Fibroblast of the aortic adventitia (primary cell): Measurements from ENCODE around the gene LOXL4. TPM values are rescaled to one million over a fixed set of nuclear protein-coding genes. Genes with fewer than 3 reads are reported as not detected.
A peak's percentile ranks its signal among the peaks of the same experiment; 100 is the strongest.
"Not testable (repeated sequence)": the region's sequence is repeated elsewhere in the genome, so short reads cannot be mapped to it uniquely, and the experiment has no call there.

Experiments used
- DNase-seq: peaks from one replicate; pipeline ENCODE4 v3.0.0-alpha.2; 2010; ENCODE audit warnings: low read depth
- H3K4me3 ChIP-seq: 2 replicates; pipeline ENCODE4 v1.5.1; 2011; ENCODE audit warnings: low read depth, mild to moderate bottlenecking, control low read depth, low read length, moderate library complexity
- CTCF ChIP-seq: IDR thresholded peaks from 2 replicates; pipeline ENCODE4 v1.5.1; 2011; ENCODE audit warnings: mild to moderate bottlenecking, low read length, control low read depth, inconsistent platforms; ENCODE audit not compliant: insufficient read depth
- total RNA-seq: library from RNA; depleted of rRNA; stranded (reverse); fragments of >200 nt; gene quantifications from 2 replicates; pipeline ENCODE4 v1.2.3, GENCODE V29; 2012; ENCODE audit warnings: low replicate concordance

LOXL4 gene
- total RNA-seq, 1 donor = 62.5 TPM

GRCh38 chr10:98238391-98238790 lies 29.6 kb downstream of the LOXL4 start:
- DNase-seq = no peak
- H3K4me3 ChIP-seq = no peak overlapping the region
- no peak for TF ChIP-seq CTCF

- no peak for DNase-seq
- no peak for TF ChIP-seq CTCF
- H3K4me3 ChIP-seq = no peak overlapping the region
These were observed 31.1 kb downstream of the LOXL4 start for GRCh38 chr10:98236862-98237261.

- no peak overlapping the region for H3K4me3 ChIP-seq
- peak; percentile 68 for DNase-seq
- TF ChIP-seq CTCF = no peak
These were observed 32.1 kb downstream of the LOXL4 start for GRCh38 chr10:98235846-98236245.

GRCh38 chr10:98231417-98231816 lies 36.6 kb downstream of the LOXL4 start:
- TF ChIP-seq CTCF = no peak
- no peak overlapping the region for H3K4me3 ChIP-seq
- DNase-seq = no peak

- DNase-seq, H3K4me3 ChIP-seq: not testable (repeated sequence)
These were observed 39.7 kb downstream of the LOXL4 start for GRCh38 chr10:98228266-98228665.

GRCh38 chr10:98227713-98228112 lies 40.3 kb downstream of the LOXL4 start:
- not testable (repeated sequence) for H3K4me3 ChIP-seq, DNase-seq

- TF ChIP-seq CTCF = no peak
- no peak overlapping the region for H3K4me3 ChIP-seq
- DNase-seq = no peak
These were observed 41.4 kb downstream of the LOXL4 start for GRCh38 chr10:98226508-98227144.

- DNase-seq = peak; percentile 16
- H3K4me3 ChIP-seq = no peak overlapping the region
- TF ChIP-seq CTCF = no peak
These were observed 43.0 kb downstream of the LOXL4 start for GRCh38 chr10:98224996-98225395.
